Ascending aorta (tissue), 2 donors: ENCODE results near the gene POMT2. TPM values are rescaled to one million over a fixed set of nuclear protein-coding genes. Genes with fewer than 3 reads are reported as not detected.

Source experiments
- DNase-seq, 2 donors: peaks; one replicate each; pipeline ENCODE4 v3.0.0-alpha.2; 2019; ENCODE audit warnings: low spot score in 2 of 2
- H3K27ac ChIP-seq, 2 donors: fragments of 200-600 bp; sonication (generic); one replicate each; pipeline ENCODE4 v1.5.1; 2016 to 2017; ENCODE audit warnings: mild to moderate bottlenecking in 1 of 2
- H3K27me3 ChIP-seq: fragments of 200-600 bp; sonication (generic); one replicate; pipeline ENCODE4 v1.5.1; 2017
- H3K36me3 ChIP-seq, 2 donors: fragments of 200-600 bp; sonication (generic); one replicate each; pipeline ENCODE4 v1.5.1; 2016
- H3K4me1 ChIP-seq, 2 donors: fragments of 200-600 bp; sonication (generic); one replicate each; pipeline ENCODE4 v1.5.1; 2016 to 2017; ENCODE audit warnings: mild to moderate bottlenecking in 1 of 2
- H3K4me3 ChIP-seq, 2 donors: fragments of 200-600 bp; sonication (generic); one replicate each; pipeline ENCODE4 v1.5.1; 2016 to 2017; ENCODE audit warnings: mild to moderate bottlenecking in 1 of 2
- H3K9me3 ChIP-seq, 2 donors: fragments of 200-600 bp; sonication (generic); one replicate each; pipeline ENCODE4 v1.5.1; 2016
- intact Hi-C: fragments of 100-400 bp; cut with DNase I; formaldehyde crosslinking; loops from one replicate; pipeline ENCODE4 v1.15.1; 2023
- total RNA-seq: library from RNA; depleted of rRNA; stranded (reverse); fragments of >200 nt; gene quantifications from one replicate; pipeline ENCODE4 v1.1.0, GENCODE V29; 2016
- TF ChIP-seq, protein P1 (sequence below), 3 experiments: fragments of 200-600 bp in 2 of 3; fragments of 450-650 bp in 1 of 3; sonication (generic) in 2 of 3; IDR thresholded peaks; one replicate each; pipeline ENCODE4 v1.5.1; 2016 to 2019; ENCODE audit warnings: antibody characterized with exemption in 3 of 3, mild to moderate bottlenecking in 1 of 3, moderate library complexity in 1 of 3

POMT2 gene
- total RNA-seq, 1 donor from 2014 or later, result 28.4 TPM

DNA sequence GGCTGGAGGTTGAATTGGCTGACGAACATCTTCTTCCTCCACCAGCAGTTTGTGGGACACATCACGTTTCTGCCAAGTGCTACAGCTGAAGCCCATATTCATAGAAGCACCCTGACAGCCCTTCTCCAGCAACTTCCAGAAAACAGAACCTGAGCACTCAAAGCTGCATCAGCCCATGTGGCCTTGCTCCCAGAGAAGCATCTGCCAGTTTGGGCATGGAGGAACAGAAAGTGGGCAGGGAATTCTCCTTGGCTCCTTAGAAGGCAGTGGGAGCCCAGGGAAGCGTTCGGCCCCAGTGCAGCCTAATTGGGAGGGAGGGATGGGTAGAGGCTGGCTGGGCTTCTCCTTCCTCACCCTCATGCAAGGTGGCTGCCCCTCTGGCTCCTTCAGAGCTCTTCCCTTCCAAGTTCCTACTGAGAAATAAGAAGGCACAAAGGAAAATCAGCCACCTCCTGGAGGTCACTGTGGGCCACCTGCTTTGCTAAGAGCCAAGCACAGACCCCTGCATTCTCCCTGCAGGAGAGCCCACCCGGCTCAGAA, 45.6 kb downstream of the POMT2 start:
- Histone ChIP-seq H3K36me3 (peaks cover 31 to 43% of the 10 kb centered on the region in 2 donors), H3K4me1 (no peaks in the 10 kb centered on the region), H3K27ac (no peak overlapping the region), H3K27me3 (no peaks in the 10 kb centered on the region), H3K9me3 (no peaks in the 10 kb centered on the region), H3K4me3 (no peak overlapping the region)
- DNase-seq, result no peak
- intact Hi-C loops, result no loop called here
- TF ChIP-seq, protein P1, sequence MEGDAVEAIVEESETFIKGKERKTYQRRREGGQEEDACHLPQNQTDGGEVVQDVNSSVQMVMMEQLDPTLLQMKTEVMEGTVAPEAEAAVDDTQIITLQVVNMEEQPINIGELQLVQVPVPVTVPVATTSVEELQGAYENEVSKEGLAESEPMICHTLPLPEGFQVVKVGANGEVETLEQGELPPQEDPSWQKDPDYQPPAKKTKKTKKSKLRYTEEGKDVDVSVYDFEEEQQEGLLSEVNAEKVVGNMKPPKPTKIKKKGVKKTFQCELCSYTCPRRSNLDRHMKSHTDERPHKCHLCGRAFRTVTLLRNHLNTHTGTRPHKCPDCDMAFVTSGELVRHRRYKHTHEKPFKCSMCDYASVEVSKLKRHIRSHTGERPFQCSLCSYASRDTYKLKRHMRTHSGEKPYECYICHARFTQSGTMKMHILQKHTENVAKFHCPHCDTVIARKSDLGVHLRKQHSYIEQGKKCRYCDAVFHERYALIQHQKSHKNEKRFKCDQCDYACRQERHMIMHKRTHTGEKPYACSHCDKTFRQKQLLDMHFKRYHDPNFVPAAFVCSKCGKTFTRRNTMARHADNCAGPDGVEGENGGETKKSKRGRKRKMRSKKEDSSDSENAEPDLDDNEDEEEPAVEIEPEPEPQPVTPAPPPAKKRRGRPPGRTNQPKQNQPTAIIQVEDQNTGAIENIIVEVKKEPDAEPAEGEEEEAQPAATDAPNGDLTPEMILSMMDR (IDR thresholded peaks at IDR 0.05), result no peak

- Histone ChIP-seq H3K4me3 (no peak overlapping the region), H3K36me3 (peaks cover 18 to 30% of the 10 kb centered on the region in 2 donors), H3K9me3 (no peaks in the 10 kb centered on the region), H3K4me1 (no peaks in the 10 kb centered on the region), H3K27me3 (no peaks in the 10 kb centered on the region), H3K27ac (no peak overlapping the region)
- DNase-seq, result no peak
- TF ChIP-seq, protein P1 (IDR thresholded peaks at IDR 0.05), result no peak
- intact Hi-C loops, result no loop called here
Observed at GRCh38 chr14:77273796-77274195, 46.9 kb downstream of the POMT2 start.

- H3K4me3 ChIP-seq, result no peak overlapping the region
- H3K27ac ChIP-seq, result no peak overlapping the region
- peaks cover 3 to 15% of the 10 kb centered on the region in 2 donors for H3K36me3 ChIP-seq
- intact Hi-C loops, result no loop called here
- no peaks in the 10 kb centered on the region for H3K27me3 ChIP-seq
- no peak for DNase-seq
- TF ChIP-seq, protein P1 (IDR thresholded peaks at IDR 0.05), result no peak
- H3K4me1 ChIP-seq, result no peaks in the 10 kb centered on the region
- H3K9me3 ChIP-seq, result peaks cover 0 to under 1% of the 10 kb centered on the region in 2 donors
Observed at GRCh38 chr14:77272261-77272660, 48.4 kb downstream of the POMT2 start.

- peaks cover 0 to 5% of the 10 kb centered on the region in 2 donors for H3K36me3 ChIP-seq
- DNase-seq, result no peak
- H3K9me3 ChIP-seq, result peaks cover 0 to 4% of the 10 kb centered on the region in 2 donors
- no peak within 1 kb of the TSS for H3K27ac ChIP-seq
- H3K27me3 ChIP-seq, result no peaks in the 10 kb centered on the region
- H3K4me3 ChIP-seq, result no peak within 1 kb of the TSS
- intact Hi-C loops, result no loop called here
- TF ChIP-seq, protein P1 (IDR thresholded peaks at IDR 0.05), result no peak
- H3K4me1 ChIP-seq, result no peaks in the 10 kb centered on the region
Observed at GRCh38 chr14:77271113-77271710, 49.5 kb downstream of the POMT2 start, which contains the start of gene NGB. Gene NGB (minus strand): TSS chr14:77271206. CDS start chr14:77270937, 269 bp downstream.

DNA sequence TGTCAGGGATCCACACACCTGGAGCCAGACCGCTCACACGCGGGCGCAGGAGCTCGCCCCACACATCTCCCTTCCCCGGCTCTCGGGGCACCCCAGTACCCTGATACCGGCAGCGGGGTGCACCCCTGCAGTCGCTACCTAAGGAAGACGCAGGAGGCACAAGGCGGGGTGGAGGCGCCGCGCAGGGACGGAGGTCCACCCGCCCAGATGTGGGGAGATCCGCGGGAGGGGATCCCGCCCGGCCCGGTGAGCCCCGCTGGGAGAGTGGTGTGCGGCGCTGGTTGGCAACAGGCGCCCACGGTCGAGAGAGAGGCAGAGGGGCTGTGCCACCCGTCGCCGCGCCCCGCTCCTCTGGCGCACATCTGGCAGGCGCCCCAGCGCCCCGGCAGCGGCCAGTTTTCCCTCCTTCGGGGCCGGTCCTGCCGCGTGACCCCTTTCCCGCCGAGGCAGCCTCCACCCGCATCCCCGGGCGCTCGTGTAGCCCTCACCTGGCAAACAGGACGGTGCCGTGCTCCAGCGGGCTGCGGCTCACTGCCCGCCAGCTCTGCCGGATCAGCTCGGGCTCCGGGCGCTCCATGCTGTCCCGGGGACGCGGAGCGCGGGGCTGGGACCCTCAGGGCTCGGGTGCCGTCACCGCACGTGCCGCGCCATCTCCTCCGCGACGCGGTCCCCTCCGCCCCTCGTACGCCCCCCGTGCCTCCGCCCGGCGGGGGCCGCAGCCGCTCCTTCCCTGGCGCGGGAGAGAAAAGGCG, 50.1 kb downstream of the POMT2 start:
- no peak for DNase-seq
- Histone ChIP-seq H3K27me3 (no peaks in the 10 kb centered on the region), H3K4me3 (no peak overlapping the region), H3K27ac (no peak overlapping the region), H3K36me3 (peaks cover 0 to 4% of the 10 kb centered on the region in 2 donors), H3K4me1 (no peaks in the 10 kb centered on the region), H3K9me3 (peaks cover 0 to 4% of the 10 kb centered on the region in 2 donors)
- TF ChIP-seq, protein P1 (IDR thresholded peaks at IDR 0.05), result no peak
- intact Hi-C loops, result no loop called here
